T-cell (primary cell): ENCODE measurements around the gene GRHL3. TPM values are rescaled to one million over a fixed set of nuclear protein-coding genes. Genes with fewer than 3 reads are reported as not detected.

ENCODE experiments used
- ATAC-seq, 4 experiments: fragments of 200-7000 bp in 3 of 4; fragments of 150-1000 bp in 1 of 4; cut with Tn5 transposase; replicated peaks in 1 of 4; 1 replicate in 3 of 4; 2 replicates in 1 of 4; pipeline ENCODE4 v1.10.0; 2021; ENCODE audit warnings: moderate library complexity in 3 of 4, mild to moderate bottlenecking in 2 of 4, moderate number of reproducible peaks in 1 of 4
- CTCF ChIA-PET, 2 donors: fragments of 300-600 bp; sonication (Branson Sonifier 250); formaldehyde crosslinking; loops; one replicate each; lab custom pipeline; 2022; ENCODE audit warnings: antibody characterized with exemption in 2 of 2; lab: Charles Lee
- POLR2A ChIA-PET, 2 donors: fragments of 300-600 bp; sonication (Branson Sonifier 250); formaldehyde crosslinking; loops; one replicate each; lab custom pipeline; 2022; ENCODE audit warnings: antibody characterized with exemption in 2 of 2; lab: Charles Lee
- DNase-seq, 35 experiments: peaks; one replicate each; pipeline versions ENCODE4 v3.0.0 to v3.0.0-alpha.2; 2013 to 2023
- H3K27ac ChIP-seq: one replicate; pipeline ENCODE4 v1.5.1; 2013; ENCODE audit warnings: low read length
- H3K27me3 ChIP-seq, 2 experiments: replicated peaks in 1 of 2; 1 replicate in 1 of 2; 2 replicates in 1 of 2; pipeline versions ENCODE4 v1.6.1 to v1.7.0; 2013; ENCODE audit warnings: low read length in 1 of 2, mixed read lengths in 1 of 2; ENCODE audit not compliant: control insufficient read depth in 2 of 2, insufficient read depth in 2 of 2; ENCODE audit errors: extremely low read depth in 1 of 2
- H3K36me3 ChIP-seq, 2 donors: 1 replicate in 1 of 2; 2 replicates in 1 of 2; pipeline versions ENCODE4 v1.6.1 to v1.7.0; 2013; ENCODE audit warnings: low read length in 1 of 2; ENCODE audit not compliant: control insufficient read depth in 2 of 2, insufficient read depth in 1 of 2; ENCODE audit errors: extremely low read depth in 1 of 2
- H3K4me1 ChIP-seq, 2 experiments: 1 replicate in 1 of 2; 2 replicates in 1 of 2; pipeline versions ENCODE4 v1.6.1 to v1.7.0; 2013; ENCODE audit warnings: low read length in 2 of 2, mixed read lengths in 1 of 2; ENCODE audit not compliant: insufficient read depth in 2 of 2, control insufficient read depth in 1 of 2; ENCODE audit errors: extremely low read depth in 1 of 2
- H3K4me3 ChIP-seq, 2 donors: 1 replicate in 1 of 2; 2 replicates in 1 of 2; pipeline versions ENCODE4 v1.5.1 to v1.7.0; 2013; ENCODE audit warnings: mild to moderate bottlenecking in 2 of 2, low read length in 1 of 2, moderate library complexity in 1 of 2; ENCODE audit not compliant: control insufficient read depth in 1 of 2; ENCODE audit errors: extremely low read depth in 1 of 2
- H3K9me3 ChIP-seq: 2 replicates; pipeline ENCODE4 v1.7.0; 2013
- H3K27ac Mint-ChIP-seq, 2 donors: one replicate each; pipeline ENCODE4 v1.8.0; 2020 to 2021; ENCODE audit warnings: mild to moderate bottlenecking in 2 of 2, mixed read lengths in 2 of 2
- H3K27me3 Mint-ChIP-seq, 2 donors: one replicate each; pipeline ENCODE4 v1.8.0; 2021 to 2022; ENCODE audit warnings: mixed read lengths in 2 of 2
- H3K36me3 Mint-ChIP-seq: one replicate; pipeline ENCODE4 v1.8.0; 2021; ENCODE audit warnings: mixed read lengths
- H3K4me1 Mint-ChIP-seq, 3 donors: one replicate each; pipeline ENCODE4 v1.8.0; 2020 to 2022; ENCODE audit warnings: mixed read lengths in 3 of 3, mild to moderate bottlenecking in 1 of 3
- H3K4me3 Mint-ChIP-seq, 3 donors: one replicate each; pipeline ENCODE4 v1.8.0; 2020 to 2022; ENCODE audit warnings: mild to moderate bottlenecking in 3 of 3, mixed read lengths in 3 of 3, moderate library complexity in 3 of 3
- H3K9me3 Mint-ChIP-seq, 3 donors: one replicate each; pipeline ENCODE4 v1.8.0; 2020 to 2022; ENCODE audit warnings: mixed read lengths in 3 of 3
- WGBS: methylation state at CpG from one replicate; pipeline ENCODE4 v1.1.5; 2013; ENCODE audit warnings: missing lambda C conversion rate; ENCODE audit not compliant: insufficient coverage; 5-methylcytosine and 5-hydroxymethylcytosine counted together
- total RNA-seq, 35 experiments: library from RNA in 6 of 35; stranded (reverse) in 6 of 35; fragments of 120-200 nt in 1 of 35; gene quantifications; one replicate each; pipeline versions ENCODE4 v1.2.1 to v1.2.4 and lab custom pipeline; 2013 to 2026

Gene GRHL3
- total RNA-seq, 5 donors from 2014 or later (not counting 1 experiment from before 2014, with no cell fraction given): not detected

- peaks cover 14 to 24% (median 20%) of the 10 kb centered on the region in 3 donors for H3K4me1 Mint-ChIP-seq
- Histone ChIP-seq H3K36me3 (no peaks in the 10 kb centered on the region), H3K27me3 (peaks cover 0 to 36% of the 10 kb centered on the region in 2 experiments), H3K4me1 (peaks cover 0 to 3% of the 10 kb centered on the region in 2 experiments), H3K9me3 (no peaks in the 10 kb centered on the region), H3K4me3 (no peak overlapping the region), H3K27ac (no peak overlapping the region)
- no peak overlapping the region for H3K27ac Mint-ChIP-seq
- ATAC-seq: no peak
- H3K4me3 Mint-ChIP-seq: no peak overlapping the region
- WGBS: 85% methylated on average over 10 of the region's 10 CpGs
- CTCF ChIA-PET: interaction anchor here in 1 of 2 donors (0.6 kb wide), 1 partner anchor 393 kb away, joined by 4 read pairs; no protein-coding TSS in a partner anchor
- POLR2A ChIA-PET: no interaction called here
- H3K9me3 Mint-ChIP-seq: no peaks in the 10 kb centered on the region
- no peaks in the 10 kb centered on the region for H3K36me3 Mint-ChIP-seq
- DNase-seq: no peak
- H3K27me3 Mint-ChIP-seq: peaks cover 3 to 5% of the 10 kb centered on the region in 2 donors
Observed at GRCh38 chr1:24348196-24348595, 29.0 kb downstream of the GRHL3 start.

GRCh38 chr1:24349891-24350290, 30.7 kb downstream of the GRHL3 start:
- Mint-ChIP-seq H3K9me3 (no peaks in the 10 kb centered on the region), H3K4me3 (no peak overlapping the region), H3K4me1 (peaks cover 14 to 24% (median 20%) of the 10 kb centered on the region in 3 donors), H3K36me3 (no peaks in the 10 kb centered on the region), H3K27me3 (peaks cover 0 to 5% of the 10 kb centered on the region in 2 donors), H3K27ac (no peak overlapping the region)
- DNase-seq (no peak), ATAC-seq (no peak)
- Histone ChIP-seq H3K36me3 (no peaks in the 10 kb centered on the region), H3K4me1 (peaks cover 0 to 3% of the 10 kb centered on the region in 2 experiments), H3K27me3 (peaks cover 0 to 22% of the 10 kb centered on the region in 2 experiments), H3K9me3 (no peaks in the 10 kb centered on the region), H3K27ac (no peak overlapping the region), H3K4me3 (no peak overlapping the region)
- WGBS: no CpG with 5 or more reads among the region's 2 CpGs
- ChIA-PET CTCF (no interaction called here), POLR2A (no interaction called here)

- peaks cover 0 to 2% of the 10 kb centered on the region in 2 donors for H3K27me3 Mint-ChIP-seq
- DNase-seq (no peak), ATAC-seq (no peak)
- peaks cover 14 to 24% (median 20%) of the 10 kb centered on the region in 3 donors for H3K4me1 Mint-ChIP-seq
- no peaks in the 10 kb centered on the region for H3K36me3 Mint-ChIP-seq
- ChIA-PET POLR2A (no interaction called here), CTCF (no interaction called here)
- Histone ChIP-seq H3K27me3 (peaks cover 0 to 13% of the 10 kb centered on the region in 2 experiments), H3K4me1 (peaks cover 0 to 3% of the 10 kb centered on the region in 2 experiments), H3K36me3 (no peaks in the 10 kb centered on the region), H3K27ac (no peak overlapping the region), H3K9me3 (no peaks in the 10 kb centered on the region), H3K4me3 (no peak overlapping the region)
- no peaks in the 10 kb centered on the region for H3K9me3 Mint-ChIP-seq
- 50% methylated on average over 1 of the region's 4 CpGs for WGBS
- peak overlapping the region in 1 of 2 donors; percentile 91 for H3K27ac Mint-ChIP-seq
- H3K4me3 Mint-ChIP-seq: peak overlapping the region in 2 of 3 donors; percentile 35 to 57
Observed at GRCh38 chr1:24351247-24351646, 32.1 kb downstream of the GRHL3 start.

- peak in 1 of 35 experiments; percentile 6 for DNase-seq
- 63% methylated on average over 5 of the region's 7 CpGs for WGBS
- H3K36me3 Mint-ChIP-seq: peaks cover 6% of the 10 kb centered on the region
Observed at GRCh38 chr1:24351918-24352627, 32.9 kb downstream of the GRHL3 start.

GRCh38 chr1:24353292-24353891, 34.2 kb downstream of the GRHL3 start:
- DNase-seq: no peak
- WGBS: 89% methylated on average over 4 of the region's 4 CpGs

More at GRCh38 chr1:24351918-24352627, 32.9 kb downstream of the GRHL3 start:
- no peaks in the 10 kb centered on the region for H3K9me3 Mint-ChIP-seq
- ATAC-seq: no peak
- ChIA-PET POLR2A (no interaction called here), CTCF (no interaction called here)
- H3K27me3 Mint-ChIP-seq: no peaks in the 10 kb centered on the region
- Histone ChIP-seq H3K9me3 (no peaks in the 10 kb centered on the region), H3K27me3 (peaks cover 0 to 6% of the 10 kb centered on the region in 2 experiments), H3K4me3 (no peak overlapping the region), H3K27ac (no peak overlapping the region), H3K4me1 (peaks cover 0 to 3% of the 10 kb centered on the region in 2 experiments), H3K36me3 (no peaks in the 10 kb centered on the region)
- peaks cover 14 to 24% (median 20%) of the 10 kb centered on the region in 3 donors for H3K4me1 Mint-ChIP-seq
- no peak overlapping the region for H3K4me3 Mint-ChIP-seq
- peak overlapping the region in 1 of 2 donors; percentile 67 for H3K27ac Mint-ChIP-seq

GRCh38 chr1:24355466-24355865, 36.3 kb downstream of the GRHL3 start:
- ATAC-seq: no peak
- ChIA-PET CTCF (no interaction called here), POLR2A (no interaction called here)
- Mint-ChIP-seq H3K9me3 (no peaks in the 10 kb centered on the region), H3K27me3 (no peaks in the 10 kb centered on the region), H3K36me3 (peaks cover 14% of the 10 kb centered on the region), H3K27ac (no peak overlapping the region), H3K4me3 (no peak overlapping the region), H3K4me1 (peaks cover 14 to 18% (median 15%) of the 10 kb centered on the region in 3 donors)
- H3K27ac ChIP-seq: no peak overlapping the region
- peaks cover 0 to 5% of the 10 kb centered on the region in 2 donors for H3K36me3 ChIP-seq
- no peak overlapping the region for H3K4me3 ChIP-seq
- peaks cover 0 to 3% of the 10 kb centered on the region in 2 experiments for H3K4me1 ChIP-seq
- no peaks in the 10 kb centered on the region for H3K27me3 ChIP-seq
- WGBS: 83% methylated on average over 1 of the region's 3 CpGs
- no peak for DNase-seq
- H3K9me3 ChIP-seq: no peaks in the 10 kb centered on the region

More at GRCh38 chr1:24353292-24353891, 34.2 kb downstream of the GRHL3 start:
- no peak for ATAC-seq
- no peaks in the 10 kb centered on the region for H3K27me3 Mint-ChIP-seq
- peaks cover 14 to 24% (median 20%) of the 10 kb centered on the region in 3 donors for H3K4me1 Mint-ChIP-seq
- no peaks in the 10 kb centered on the region for H3K9me3 Mint-ChIP-seq
- Histone ChIP-seq H3K27ac (no peak overlapping the region), H3K27me3 (no peaks in the 10 kb centered on the region), H3K9me3 (no peaks in the 10 kb centered on the region), H3K4me3 (no peak overlapping the region), H3K36me3 (no peaks in the 10 kb centered on the region), H3K4me1 (peaks cover 0 to 3% of the 10 kb centered on the region in 2 experiments)
- ChIA-PET CTCF (no interaction called here), POLR2A (no interaction called here)
- no peak overlapping the region for H3K4me3 Mint-ChIP-seq
- no peak overlapping the region for H3K27ac Mint-ChIP-seq
- H3K36me3 Mint-ChIP-seq: peaks cover 11% of the 10 kb centered on the region
